HG03521 (cell line): ENCODE measurements around the gene XPC.

Experiments
- ATAC-seq: cut with Tn5 transposase; IDR thresholded peaks from one replicate; pipeline ENCODE4 v1.9.1; 2021; ENCODE audit warnings: mild to moderate bottlenecking, moderate library complexity; ENCODE audit not compliant: unreplicated experiment

The XPC gene

GRCh38 chr3:14150078-14150477 is 28.3 kb downstream of the XPC start:
- ATAC-seq = no peak

DNA sequence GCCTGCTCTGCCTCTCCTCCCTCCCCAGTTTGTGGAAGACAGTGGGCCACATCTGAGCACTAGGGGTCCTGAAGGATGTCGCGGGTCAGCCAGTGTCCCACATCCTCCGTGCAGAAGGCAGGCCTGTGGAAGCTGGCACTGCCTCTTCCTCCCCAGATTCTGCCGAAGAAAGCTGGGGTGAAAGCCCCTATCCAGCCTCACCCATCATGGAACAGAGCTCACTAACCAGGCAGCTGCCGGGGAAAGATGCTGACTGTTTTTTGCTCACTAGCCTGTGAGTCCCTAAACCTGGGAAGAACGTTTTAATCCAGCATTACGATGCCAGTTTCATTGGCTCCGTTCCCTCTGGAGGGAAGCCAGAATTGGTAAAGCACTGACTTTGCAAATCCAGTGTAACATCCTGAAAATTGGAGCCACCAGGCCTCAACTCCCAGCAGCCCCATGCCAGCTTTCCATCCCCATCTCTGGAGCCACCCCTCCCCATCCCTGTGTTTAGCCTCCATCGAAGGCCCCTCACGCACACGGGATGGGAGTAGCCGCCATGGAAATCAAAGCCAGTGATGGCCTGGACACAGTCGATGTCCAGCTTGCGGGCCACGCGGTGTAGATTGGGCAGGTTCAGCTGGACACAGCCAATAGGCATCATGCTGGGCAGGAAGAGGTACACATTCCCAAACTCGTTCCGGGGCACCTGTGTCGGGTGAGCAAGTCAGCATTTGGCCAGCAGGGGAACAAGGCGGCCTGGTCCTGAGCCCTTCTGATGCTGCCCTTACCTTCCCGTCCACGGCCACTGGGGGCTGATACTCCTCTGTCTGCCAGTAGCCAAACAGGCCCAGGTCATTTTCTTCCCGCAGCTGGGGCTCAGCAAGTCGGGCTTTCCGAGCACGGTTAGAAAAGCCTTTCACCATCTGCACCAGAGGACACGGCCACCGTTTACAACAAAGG is 30.1 kb downstream of the XPC start:
- no peak for ATAC-seq

DNA sequence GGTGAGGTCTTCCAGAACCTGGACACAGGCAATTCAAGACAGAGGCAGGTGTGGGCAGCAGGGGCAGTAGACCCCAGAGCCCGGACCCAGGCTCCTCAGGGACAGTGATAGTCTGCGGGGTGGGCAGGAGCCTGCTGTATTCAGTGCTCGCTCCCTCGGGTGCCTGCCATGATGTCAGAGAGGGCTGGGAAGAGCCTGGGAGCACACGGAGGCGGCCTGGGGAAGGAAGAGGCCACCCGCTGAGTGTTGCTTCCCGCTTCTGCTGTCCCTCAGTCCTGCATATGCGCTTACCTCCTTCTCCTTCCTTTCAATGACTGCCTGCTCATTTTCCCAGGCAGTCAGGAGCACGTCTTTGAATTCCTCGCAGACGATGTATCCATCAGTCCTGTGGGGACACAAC is 30.8 kb downstream of the XPC start:
- ATAC-seq = no peak

- ATAC-seq = no peak
Measured at GRCh38 chr3:14147066-14147435, 31.4 kb downstream of the XPC start.

DNA sequence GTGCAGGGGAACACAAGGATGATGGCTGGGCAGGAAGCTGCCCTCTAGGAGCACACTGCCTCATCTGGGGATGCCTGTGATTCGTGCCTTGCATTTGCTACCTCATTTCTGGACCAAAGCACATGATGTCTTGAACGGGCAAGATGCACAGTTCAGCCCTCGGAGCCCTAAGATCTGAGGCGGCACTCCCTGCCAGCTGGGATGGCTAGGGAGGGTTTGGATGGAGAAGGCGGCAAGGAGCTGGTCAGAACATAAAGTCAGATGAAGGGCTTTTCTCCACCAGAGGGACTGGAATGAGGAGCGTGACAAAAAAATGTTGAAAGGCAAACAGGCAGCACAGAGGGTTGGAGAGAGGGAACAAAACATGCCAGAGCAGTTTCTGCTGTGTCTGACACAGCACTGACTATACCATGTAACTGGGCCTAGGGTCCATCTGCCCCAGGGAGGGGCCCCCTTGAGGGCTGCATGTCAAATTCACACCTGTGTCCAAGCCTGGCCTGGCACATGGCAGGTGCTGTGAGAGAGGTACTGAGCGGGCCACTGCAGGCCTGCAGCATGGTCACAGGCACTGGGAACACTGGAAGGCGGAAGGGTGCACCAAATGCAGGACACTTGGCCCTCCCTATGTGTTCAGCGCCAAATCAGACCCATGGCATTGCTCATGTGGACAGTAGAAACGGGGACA is 31.9 kb downstream of the XPC start:
- no peak for ATAC-seq

- ATAC-seq = no peak
Measured at GRCh38 chr3:14145670-14146380, 32.6 kb downstream of the XPC start.

GRCh38 chr3:14145236-14145635 is 33.2 kb downstream of the XPC start:
- ATAC-seq = no peak

DNA sequence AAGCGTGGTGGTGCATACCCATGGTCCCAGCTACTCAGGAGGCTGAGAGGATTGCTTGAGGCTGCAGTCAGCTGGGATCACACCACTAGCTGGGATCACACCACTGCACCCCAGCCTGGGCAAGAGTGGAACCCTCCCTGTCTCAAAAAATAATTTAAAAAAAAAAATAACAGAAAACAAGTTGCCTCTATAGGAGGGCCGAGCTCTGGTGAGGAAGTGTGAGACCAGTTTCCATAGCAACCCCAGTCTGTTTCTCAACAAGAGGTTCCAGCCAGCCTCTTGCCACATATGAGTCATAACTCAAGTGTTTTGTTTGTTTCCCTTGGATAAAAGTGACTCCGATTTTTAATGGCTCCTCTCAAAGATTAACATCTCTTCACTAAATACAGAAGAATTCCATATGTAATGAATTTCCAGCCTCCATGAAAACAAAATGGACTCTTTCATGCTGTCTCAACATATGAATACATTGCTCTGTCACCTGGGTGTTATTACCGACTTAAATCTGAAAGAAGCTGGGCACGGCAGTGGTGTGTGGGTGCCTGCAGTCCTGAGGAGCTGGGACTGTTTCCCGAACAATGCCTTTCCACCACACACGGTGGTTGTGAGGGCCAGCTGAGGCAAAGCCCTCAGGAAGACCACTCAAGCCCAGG is 33.9 kb downstream of the XPC start:
- peak; percentile 96 for ATAC-seq

GRCh38 chr3:14143271-14144225 is 34.9 kb downstream of the XPC start:
- ATAC-seq = no peak

DNA sequence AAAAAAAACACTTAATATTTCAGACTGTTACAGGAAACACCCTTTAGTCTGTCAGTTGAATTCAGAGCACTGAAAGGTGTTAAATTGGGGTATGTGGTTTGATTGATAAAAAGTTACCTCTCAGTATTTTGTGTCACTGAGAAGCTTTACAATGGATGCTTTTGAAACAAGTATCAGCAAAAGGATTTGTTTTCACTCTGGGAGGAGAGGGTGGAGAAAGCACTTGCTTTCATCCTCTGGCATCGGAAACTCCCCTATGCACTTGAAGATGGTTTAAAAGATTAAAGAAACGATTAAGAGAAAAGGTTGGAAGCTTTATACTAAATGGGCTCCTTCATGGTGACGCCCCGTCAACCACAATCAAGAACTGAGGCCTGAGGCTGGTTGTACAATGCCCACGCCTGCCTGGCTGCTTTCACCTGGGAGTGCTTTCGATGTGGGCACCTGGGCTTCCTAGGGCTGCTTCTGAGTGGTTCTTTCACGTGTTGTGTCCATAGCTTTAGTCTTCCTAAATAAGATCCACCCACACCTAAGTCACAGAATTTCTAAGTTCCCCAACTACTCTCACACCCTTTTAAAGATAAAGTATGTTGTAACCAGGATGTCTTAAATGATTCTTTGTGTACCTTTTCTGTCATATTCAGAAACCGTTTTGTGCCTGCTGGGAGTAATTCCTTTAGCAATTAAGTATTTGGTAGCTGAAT is 35.7 kb downstream of the XPC start:
- no peak for ATAC-seq

- no peak for ATAC-seq
Measured at GRCh38 chr3:14141602-14142341, 36.6 kb downstream of the XPC start.

DNA sequence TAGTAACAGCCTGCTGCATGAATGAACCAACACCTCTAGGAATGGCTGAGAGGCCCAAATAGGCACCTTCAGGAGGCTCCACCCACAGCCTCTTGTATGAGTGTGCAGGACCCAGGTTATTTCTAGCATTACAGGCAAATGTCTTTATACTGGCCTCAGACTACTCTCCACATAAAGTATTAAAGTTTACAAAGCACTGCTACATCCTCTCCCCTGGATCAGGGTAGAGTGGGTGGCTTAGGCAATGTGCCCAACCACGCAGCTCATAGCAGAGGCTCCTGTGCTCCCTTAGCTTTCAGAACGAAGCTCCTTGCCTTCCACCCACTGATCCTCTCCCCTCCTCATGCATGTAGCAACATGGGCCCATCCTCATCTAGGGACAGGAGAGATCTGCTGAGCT is 37.3 kb downstream of the XPC start:
- ATAC-seq = no peak

GRCh38 chr3:14140668-14141067 is 37.7 kb downstream of the XPC start:
- ATAC-seq = no peak

DNA sequence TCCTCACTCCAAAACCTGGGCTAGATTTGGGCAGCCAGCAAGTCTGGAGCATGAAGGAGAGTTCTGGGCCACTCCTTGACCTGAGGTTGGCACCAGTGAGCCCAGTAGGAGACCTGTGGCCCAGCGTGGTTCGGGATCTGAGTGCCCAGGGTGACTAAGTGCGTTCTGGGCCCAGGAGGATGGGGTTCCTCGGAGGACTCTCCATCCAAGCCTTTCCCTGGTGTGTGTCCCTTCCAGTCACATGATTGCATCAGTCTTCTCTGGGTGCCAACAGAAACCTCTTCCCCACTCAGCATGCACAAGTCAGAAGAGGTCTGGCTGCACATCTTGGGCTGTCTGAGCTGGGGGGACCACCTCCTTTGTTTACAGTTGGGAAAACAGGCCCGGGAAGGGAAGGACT is 38.6 kb downstream of the XPC start:
- ATAC-seq = no peak

DNA sequence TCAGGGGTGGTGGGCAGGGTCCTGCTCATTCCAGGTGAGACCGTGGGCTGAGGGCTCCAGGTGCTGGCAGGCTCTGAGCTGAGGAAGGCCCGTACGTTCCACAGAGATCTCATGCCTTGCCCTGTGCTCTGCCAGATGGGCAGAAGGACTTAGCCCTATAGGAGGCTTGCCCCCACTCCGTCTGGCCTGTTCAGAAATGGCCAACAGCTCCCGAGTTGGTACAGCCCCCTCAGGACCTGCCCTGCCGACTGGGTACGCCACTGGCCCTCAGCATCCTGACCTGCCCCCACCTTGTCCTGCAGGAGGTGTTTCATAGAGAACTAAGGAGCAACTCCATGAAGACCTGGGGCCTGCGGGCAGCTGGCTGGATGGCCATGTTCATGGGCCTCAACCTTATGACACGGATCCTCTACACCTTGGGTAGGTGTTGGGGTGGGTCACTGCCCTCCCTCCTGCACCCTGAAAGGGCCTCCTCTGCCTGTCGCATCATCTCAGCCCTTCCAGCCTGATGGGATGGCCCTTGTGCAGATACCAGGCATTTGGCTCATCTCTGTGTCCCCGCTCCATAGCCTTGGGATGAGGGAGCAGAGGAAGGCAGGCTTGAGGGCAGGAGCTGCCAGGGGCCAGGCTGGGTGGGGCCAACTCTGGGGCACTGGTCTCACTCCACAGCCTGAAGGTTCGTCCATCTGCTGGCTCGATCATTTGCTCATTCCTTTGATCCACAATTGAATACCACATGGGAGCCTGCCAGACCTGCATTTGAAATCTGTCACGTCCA is 39.3 kb downstream of the XPC start:
- ATAC-seq = no peak

DNA sequence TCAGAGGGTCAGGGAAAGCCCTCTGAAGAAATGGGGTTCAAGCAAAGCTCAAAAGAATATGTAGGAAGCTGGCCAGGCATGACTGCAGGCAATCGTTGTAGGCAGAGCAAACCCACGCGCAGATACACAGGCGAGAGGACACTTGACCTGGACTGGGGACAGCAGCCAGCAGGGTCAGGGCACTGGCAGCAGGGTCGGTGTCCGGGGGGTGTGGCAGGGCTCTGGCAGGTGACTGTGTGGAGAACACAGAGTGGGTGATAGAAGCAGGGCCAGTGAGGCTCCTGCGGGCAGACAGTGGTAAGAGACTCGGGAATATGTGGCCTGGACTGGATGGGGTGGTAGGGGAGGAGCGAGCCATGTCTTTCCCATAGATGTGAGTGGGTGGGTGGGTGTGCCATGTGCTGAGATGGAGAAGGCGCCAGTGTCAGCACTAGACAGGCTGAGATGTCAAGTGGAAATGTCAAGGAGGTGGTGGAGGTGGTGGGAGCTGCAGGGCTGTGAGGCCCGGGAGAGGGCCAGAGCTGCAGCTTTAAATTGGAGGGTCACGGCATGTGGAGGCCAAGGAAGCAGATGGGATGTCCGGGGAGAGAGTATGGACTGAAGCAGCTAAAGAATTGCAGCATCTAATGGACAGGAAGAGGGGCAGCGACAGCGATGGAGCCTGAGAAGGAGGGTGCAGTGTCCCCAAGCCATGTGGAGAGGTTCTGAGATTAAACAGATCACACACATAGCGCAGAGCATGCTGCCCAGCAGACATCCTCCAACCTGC is 40.1 kb downstream of the XPC start:
- no peak for ATAC-seq

GRCh38 chr3:14137445-14137844 is 41.0 kb downstream of the XPC start:
- ATAC-seq = no peak
